GM18870 (cell line): ENCODE data around the gene GPSM1.

Experiments
- ATAC-seq: cut with Tn5 transposase; IDR thresholded peaks from one replicate; pipeline ENCODE4 v1.9.1; 2021; ENCODE audit warnings: moderate library complexity; ENCODE audit not compliant: unreplicated experiment

The GPSM1 gene

DNA sequence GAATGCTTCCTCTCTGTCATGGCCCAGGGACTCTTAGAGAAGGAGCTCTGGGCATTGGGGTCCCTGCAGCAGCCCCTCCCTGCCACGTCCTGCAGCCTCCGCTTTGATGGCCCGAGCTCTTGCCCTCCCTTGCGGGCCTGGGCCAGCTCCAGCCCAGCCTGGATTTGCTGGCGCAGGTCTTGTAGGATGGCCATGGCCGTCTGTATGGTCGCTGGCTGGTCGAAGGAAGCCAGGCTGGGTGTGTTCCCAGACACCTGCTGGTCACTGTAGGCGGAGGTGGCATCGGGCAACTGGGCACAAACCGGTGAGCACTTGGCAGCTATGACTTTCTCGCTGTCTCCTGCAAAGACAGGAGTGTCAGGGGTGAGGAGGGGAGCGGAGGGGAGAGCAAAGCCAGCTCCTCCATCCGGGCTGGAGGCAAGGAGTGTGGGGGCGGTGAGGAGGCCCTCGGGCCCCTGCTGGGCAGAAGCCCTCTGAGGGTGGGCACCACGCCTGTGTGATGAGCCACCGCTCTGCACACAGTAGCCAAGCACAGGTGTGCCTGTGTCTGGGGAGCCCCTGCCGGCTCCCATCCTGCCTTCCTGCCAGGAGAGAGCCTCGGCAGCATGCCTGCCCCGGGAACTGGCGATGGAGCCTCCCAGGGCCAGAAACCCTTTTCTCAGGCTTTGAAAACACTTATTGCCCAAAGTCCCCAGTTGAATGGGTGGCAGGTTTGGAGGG, 35.9 kb upstream of the GPSM1 start:
- no peak for ATAC-seq

DNA sequence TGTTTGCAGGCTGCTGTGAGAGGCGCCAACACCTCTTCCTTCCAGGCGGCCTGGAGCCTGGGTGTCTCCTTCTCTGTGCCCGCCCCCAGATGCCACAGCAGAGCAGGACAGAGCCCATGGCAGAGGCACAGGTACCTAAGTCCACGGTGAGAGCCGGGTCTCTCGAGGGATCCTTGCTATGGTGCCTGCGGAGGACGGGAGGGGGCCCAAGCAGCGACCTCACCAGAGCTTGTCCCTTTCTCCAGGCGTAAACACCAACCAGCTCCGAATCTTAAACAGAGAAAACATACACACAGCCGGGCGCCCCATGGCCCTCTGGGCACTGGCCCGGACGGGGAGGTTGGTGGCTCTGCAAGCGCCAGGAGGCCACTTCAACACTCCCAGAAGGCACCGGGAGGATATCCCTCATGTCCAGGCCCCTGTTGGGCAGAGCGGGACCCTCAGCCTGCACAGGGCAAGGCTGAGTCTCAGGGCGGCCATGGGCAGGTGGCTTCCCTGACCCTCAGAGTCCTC, 35.3 kb upstream of the GPSM1 start:
- ATAC-seq, result no peak

DNA sequence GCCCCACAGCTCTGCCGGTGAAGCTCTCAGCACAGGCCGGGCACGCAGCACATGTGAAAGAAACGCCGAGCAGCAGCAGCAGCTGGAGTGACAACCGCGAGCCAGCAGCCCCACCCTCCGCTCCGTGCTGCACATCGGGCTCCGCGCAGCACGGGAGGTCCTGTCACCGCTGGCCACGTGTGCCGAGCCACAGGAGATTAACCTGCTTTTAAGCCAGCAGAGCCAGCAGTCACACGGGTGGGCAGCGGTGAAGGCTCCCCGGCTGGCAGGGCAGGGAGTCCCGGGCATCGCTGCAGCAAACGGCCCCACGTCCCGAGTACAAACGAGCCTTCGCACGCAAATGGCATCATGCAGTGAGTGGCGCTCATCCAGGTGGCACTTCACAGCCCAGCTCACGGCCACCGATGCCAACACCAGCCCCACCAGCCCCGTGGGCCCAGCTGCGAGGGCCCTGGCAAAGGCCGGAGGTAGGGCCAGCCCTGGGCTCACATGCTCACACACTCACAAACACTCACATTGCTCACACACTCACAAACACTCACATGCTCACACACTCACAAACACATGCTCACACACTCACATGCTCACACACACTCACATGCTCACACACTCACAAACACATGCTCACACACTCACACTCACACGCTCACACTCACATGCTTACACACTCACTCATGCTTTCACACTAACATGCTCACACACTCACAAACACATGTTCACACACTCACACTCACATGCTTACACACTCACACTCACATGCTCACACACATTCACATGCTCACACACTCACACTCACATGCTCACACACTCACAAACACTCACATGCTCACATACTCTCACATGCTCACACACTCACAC, 34.5 kb upstream of the GPSM1 start:
- ATAC-seq, result no peak

DNA sequence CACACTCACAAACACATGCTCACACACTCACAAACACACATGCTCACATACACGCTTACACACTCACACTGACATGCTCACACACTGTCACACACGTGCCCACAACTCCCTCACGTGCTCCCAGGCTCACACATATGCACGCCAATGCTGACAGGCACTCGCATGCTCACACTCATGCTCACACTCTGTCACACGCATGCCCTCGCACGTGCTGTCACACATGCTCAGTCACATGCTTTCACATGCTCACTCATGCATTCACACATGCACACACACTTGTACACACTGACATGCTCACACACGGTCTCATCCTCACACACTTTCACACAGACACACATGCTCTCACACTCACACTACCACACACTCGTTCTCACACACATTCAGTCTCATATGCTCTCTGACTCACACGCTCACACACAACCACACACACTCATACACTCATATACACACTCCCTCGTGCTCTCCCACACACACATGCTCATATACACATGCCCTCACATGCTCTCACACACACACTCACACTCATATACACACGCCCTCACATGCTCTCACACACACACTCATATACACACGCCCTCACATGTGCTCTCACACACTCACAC, 33.8 kb upstream of the GPSM1 start:
- ATAC-seq, result no peak

DNA sequence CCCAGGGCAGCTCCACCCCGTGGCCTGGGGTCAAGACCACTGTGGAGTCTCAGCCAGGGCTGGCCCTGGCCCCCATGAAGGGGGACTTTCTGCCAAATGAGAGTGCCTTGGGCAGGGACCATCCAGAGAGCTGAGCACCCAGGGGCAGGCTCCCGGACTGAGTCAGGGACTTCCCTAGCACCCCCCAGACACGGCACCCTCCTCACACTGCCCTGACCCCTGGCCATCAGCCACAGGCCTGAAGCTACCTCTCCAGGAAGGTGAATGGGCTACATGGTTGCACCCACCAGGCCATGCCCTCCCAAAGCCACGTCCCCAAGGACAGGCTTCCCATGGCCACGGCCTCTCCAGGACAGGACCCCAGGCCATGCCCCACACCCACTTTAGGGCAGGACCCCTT, 32.9 kb upstream of the GPSM1 start:
- no peak for ATAC-seq

DNA sequence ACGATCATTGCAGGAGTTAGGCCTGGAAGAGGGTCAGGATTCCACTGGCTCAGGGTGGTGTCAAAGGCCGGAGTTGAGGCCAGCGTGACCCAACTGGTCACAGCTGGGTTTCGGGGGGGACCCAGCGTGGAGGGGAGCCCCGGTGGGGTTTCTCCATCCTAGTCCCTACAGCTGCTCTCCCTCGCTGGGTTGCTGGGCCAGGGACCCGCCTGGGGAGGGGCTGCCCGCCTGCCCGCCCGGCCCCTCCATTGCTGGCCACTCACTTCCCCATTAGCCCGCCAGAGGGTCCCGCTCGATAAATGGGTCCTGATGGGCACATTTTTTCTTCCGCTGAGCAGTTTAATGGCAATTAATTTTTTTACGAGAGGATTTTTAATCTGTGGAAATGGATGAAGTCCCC, 32.3 kb upstream of the GPSM1 start:
- no peak for ATAC-seq

DNA sequence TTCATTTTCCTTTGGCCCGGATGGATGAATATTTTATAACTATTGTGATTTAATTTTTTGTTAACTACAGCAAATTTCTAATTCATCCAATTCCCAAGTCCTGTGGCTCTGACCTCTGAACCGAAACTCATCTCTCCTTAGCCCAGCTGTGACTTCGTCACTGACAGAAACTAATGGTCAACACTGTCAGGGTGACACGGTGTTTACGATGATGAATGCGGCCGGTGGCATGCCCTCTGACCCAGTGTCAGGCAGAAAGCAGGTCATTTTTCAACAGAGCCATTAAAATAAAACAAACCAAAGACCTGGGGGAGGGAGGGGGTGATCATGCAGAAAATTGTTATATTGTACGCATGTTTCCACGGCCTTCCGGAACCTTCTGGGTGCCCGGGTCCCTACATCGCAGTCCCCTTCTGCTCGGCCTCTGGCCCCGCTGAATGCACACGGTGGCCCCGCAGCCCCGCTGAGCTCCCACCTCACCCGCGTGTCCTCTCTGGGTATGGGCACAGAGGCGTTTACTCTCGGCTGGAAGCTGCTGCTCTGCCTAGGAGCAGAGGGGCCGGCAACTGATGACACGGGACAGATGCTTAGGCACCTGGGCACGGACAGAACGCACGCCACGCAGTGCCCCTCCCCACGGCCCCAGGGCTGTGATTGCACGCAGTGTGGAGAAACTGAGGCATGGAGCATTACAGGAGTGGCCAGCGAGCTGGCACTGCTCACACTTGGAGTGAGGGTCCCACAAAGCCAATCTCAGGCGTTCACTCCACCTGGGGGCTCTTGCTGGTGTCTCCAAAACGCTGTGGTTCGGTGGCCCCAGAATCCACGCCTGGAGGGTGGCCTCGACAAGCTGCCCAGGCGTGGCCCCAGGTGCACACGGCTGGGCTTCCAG, 31.6 kb upstream of the GPSM1 start:
- ATAC-seq, result no peak

DNA sequence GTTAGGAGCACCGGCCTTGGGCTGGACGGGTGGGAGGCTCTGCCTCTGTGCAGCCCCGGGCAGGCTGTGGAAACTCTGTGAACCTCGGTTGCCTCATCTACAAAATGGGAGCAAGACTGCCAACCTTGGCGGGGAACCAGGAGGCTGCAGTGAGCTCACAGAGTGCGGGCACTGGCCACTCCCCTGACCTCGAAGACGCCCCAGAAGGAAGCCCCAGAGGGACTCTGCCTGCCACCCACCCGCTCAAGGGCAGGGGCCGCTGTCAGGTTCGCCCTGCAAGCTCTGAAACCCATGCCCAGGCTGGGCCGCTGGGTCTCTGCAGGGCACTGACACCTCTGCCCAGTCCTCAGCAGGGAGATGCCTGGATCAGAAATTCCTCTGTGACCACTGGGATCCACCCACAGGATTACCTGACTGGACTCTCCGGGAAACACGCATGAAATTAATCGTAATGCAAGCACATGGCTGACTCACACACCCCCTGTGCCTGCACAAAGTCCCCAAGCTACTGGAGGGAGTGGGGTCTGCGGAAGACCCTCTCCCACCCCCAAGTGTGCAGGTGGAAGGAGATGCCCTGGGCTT, 30.8 kb upstream of the GPSM1 start:
- no peak for ATAC-seq

DNA sequence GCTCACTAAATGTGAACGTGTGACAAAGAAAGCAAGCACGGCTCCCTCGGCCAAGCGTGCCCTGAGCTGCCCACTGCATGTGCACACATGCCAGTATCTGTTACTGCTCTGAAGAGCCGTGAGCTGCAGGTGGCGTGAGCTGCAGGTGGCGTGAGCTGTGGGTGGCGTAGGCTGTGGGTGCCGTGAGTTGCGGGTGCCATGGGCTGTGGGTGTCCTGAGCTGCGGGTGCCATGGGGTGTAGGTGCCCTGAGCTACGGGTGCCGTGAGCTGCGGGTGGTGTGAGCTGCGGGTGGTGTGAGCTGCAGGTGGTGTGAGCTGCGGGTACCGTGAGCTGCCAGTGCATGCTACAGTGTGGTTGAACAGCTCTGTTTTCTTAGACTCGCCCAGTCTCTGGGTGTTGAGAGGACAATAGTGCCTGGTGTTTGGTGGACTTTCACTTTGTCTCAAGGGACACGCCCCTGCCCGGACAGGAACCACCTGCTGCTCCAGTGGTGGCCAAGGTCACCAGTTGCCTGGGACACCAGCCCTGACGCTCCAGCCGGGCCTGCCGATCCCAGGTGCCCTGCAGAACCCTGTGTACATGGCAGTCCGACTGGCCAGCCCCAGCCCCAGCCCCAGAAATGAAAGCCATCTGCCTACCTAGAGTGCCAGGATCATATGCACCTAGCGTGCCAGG, 30.2 kb upstream of the GPSM1 start:
- ATAC-seq, result no peak

DNA sequence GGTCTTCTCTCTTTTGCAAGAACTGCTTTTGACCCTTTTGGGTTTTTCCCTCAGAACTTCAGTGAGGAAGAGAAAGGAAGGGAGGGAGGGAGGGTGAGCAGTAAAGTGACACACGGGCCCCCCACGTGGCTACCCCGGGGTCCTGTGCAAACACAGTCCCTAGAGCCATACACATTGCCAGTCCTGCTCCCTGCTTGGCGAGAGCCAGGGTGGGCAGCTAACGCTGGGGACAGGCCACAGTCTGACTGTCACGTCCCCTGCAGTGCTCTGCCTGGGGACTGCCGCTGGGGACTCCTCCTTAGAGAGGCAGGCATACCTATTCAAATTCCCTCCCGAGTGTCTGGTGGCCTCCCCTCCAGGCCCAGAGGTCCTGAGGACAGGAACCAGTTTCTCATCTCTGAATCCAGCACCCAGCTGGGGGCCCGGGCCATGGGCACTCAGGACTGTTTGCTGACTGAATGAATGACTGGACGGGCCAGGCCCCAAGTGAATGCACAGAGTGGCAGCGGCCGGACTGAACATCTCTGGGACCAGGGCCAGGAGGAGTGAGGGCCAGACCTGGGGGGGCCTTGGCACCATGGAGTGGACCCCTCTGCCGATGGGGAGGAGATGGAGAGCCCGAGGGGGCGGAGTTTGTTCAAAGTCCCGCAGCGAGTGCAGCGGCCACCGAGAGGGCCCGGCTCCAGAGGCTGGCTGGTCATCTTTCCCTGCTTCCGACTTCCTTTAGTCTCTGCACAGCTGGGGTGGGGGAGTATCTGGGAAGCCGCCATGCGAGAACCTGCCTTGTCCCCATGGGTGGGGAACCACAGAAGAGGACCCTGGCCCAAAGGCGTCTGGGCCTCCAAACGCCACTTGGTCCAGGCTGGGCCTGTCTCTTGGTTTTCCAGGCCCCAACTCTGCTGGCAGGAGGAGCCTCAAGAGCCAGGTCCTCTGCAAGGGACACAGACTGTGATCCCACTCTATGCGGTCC, 29.3 kb upstream of the GPSM1 start:
- no peak for ATAC-seq

DNA sequence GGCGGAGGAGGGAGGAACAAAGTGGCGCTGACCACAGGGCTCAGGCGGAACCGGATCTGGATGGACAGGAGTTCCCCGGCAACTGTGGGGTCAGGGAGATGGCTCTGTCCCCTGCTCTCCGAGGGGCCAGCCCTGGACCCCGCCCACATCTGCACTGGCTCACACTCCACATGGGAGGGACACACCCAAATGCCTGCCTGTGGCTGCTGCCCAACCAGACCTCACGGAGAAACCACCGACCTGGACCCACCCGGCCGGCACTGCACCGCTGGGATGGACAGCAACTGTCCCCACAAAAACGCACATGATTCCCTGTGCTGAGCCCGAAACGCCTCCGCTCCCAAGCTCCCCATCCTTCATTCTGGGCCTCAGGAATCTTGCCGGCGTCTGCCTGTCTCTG, 28.2 kb upstream of the GPSM1 start:
- ATAC-seq, result no peak

DNA sequence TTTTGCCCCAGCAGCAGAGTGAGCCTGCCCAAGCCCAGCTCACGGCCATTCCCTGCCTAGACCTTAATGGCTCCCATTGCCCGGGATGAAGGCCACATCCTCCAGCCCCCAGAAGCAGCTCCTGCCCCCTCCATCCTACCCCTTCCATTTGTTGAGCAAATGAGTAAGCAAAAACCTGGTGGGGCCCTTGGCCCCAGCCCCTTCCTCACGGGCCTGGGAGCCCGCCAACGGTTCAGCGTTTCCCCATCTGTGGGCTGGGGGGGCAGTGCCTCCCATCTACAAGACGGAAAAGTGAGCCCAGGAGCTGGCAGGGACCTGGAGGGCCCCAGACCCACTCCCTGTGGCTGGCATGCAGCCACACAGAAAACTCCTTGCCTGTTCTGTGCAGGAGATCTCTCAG, 27.8 kb upstream of the GPSM1 start:
- no peak for ATAC-seq

DNA sequence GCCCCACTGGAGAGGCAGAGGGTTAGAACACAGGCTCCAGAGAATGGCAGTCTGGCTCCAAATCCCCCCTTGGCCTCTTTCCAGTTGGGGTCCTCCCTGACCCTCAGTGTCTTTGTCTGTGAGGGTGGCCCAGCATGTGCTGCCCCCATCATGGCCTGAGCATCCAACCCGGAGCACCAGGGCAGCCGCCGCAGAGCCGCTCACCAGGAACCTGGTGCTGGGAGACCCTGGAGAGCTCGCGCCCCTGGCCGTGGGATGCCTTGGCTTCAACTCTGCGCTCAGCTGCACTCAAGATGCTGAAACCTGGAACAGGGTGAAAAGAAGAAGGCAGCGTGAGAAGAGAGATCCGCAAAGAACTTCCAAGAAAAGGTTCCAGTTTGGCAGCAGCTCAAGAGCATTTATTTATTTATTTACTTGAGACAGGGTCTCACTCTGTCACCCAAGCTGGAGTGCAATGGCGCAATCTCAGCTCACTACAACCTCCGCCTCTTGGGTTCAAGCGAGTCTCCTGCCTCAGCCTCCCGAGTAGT, 27.3 kb upstream of the GPSM1 start:
- no peak for ATAC-seq

DNA sequence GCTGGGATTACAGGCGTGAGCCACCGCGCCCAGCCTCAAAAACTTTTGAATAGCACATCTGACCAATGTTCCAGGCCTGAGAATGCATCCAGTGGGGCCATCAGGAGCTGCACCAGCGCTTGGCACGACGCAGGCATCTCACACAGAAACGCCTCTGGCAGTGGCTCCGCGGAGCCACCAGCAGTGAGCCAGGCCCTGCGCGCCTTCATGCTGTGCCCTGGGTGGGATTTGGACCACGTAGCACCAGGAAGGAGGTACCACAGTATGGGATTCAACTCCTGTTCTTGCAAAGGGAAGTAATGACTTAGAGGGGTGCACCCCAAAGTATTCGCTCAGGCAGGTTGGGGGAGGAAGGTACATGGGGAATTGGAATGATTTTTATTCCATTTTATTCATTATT, 26.5 kb upstream of the GPSM1 start:
- no peak for ATAC-seq

DNA sequence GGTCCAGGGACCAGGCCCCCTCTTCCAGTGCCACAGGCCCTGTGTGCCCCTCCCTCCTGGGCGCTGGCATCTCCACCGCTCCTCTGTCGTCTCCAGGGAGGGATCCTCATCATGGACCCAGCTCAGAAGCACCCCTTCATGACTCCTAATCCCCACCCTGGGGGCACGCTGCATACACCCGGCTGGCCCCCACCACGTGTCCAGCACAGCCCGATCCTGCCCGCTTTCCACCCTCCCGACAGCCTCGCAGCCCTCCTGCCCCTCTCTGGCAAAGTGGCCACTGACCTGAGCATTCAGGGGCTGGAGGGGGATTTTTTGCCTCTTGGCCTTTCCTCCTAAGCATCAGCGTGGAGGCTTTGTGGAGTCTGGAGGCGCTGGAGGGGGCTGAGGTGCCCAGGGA, 24.8 kb upstream of the GPSM1 start:
- ATAC-seq, result no peak

DNA sequence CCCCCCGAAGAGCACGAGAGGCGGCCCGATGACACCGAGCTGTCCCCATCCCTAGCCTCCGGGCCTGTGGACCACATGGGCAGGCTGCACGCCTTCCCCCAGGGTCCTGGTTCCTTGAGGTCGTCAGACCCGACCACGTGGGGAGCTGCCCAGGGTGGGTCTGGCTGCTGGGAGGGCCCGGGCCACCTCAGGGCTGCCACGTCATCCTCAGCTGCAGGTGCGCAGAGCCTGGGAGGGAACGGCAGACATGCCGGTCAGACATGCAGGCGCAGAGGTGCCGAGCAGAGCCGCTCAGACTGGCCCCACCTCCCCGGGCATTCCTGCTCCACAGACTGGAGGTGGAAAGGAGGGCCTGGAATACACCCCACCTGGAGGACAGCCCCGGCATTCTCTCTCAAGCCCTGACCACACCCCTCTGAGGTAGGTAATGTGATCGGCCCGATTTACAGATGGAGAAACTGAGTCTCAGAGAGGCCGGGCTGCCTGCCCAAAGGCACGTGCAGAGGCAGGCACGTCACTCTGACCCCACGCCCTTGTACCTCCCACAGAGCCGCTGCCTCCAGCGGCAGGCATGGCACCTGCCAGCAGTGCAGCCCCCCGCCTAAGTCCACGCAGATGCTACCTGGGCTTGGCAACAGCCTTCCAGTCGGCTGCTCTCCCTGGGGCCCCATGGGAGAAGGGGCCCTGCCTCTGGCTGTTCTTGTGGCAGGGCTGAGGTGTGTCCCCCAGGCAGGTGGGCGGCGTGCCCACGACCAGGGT, 24.1 kb upstream of the GPSM1 start:
- ATAC-seq, result no peak

DNA sequence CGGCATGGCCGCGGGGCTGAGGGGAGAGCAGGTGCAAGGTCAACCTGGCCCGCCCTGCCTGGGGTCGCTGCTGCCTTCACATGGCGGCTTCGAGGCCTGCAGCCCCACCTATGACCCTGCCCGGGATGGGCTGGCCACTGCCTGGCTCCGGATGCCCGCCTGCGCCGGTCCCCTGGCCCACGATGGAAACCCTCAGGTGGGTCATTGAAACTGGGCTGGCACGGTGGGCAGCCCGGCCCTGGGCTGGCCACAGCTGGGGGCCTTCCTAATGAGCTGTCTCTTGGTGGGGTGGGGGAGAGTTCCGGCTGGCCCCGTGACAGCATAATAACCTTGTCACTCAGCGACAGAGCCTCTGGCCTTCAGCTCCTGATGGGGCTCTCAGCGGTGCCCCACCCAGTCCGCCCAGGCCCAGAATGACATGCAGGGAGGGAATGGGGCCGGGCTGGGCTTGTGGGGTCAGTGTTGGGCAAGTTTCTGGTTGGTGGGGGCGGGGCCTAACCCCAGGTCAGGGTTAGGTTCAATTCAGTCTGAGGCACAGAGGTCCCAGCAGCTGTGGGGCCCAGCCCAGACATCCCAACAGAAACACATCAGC, 23.4 kb upstream of the GPSM1 start, which contains the start of gene CCDC187:
TSS of gene CCDC187 (minus strand) at position 270 of the 592 bp plus-strand sequence. CDS start at position 6, 264 bp downstream.
- no peak for ATAC-seq
